ENCODE measurements around the gene RARB. TPM values are rescaled to one million over a fixed set of nuclear protein-coding genes. Genes with fewer than 3 reads are reported as not detected.

The RARB gene
- total RNA-seq, 2 donors from 2014 or later: 8.9 TPM

DNA sequence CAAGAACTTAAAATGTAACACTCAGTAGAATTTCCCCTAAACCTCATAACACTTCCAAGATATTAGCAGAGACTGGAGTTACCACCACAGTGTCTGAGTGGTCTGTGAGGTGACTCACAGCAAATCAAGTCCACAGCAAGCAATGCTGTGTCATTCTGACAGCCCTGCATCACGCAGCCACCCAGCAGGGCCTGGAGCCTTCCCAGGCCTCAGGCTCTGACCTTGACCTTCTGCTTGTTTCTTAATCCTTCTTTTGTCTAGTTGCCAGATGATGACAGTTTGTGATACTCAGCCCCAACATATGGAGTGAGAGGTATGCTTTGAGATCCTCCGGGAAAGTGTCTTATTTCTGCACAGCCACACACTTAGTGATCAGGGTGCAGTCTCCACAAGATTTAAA lies 154.2 kb downstream of the RARB start:
- intact Hi-C loops (cut with DNase I): no loop called here
- DNase-seq (ENCODE audit: low spot score): no peak

- intact Hi-C loops (cut with DNase I): no loop called here
- no peak for DNase-seq (ENCODE audit: low spot score)
Measured at GRCh38 chr3:25583343-25583742, 155.3 kb downstream of the RARB start.

DNA sequence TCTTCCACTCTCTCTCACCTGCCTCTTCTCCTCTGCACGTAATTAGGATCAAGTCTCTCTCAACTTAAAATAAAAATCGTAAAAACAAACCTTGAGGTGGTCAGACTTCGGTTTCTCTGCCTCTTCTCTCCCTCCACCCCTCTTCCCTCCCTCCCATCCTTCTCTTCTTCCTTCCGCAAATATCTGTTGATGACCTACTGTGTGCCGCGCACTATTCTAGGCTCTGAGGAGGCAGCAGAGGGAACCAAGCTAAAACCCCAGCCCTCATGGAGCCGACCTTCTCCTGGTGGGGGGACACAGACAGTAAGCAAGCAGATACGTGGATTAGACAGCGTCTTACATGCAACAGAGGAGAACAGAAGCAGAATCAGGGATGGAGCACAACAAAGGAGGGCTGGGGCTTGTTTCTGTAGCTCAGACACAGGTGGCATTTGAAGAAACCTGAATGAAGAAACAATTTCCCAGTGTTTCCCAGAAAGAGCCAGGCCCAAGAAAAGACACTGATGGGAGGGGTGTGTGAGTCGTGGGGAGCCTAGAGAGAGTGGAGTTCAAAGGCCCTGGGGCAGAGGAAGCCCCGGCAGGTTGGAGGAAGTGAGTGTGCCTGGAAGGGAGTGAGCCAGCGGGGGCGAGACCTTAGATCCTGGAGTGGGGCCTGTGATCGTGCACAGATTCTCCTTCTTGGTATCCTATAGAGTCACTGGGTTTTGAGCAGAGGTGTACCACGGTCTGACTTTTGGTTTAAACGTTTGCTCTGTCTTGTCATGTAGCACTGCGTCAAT lies 156.1 kb downstream of the RARB start:
- intact Hi-C loops (cut with DNase I): no loop called here
- no peak for DNase-seq (ENCODE audit: low spot score)

DNA sequence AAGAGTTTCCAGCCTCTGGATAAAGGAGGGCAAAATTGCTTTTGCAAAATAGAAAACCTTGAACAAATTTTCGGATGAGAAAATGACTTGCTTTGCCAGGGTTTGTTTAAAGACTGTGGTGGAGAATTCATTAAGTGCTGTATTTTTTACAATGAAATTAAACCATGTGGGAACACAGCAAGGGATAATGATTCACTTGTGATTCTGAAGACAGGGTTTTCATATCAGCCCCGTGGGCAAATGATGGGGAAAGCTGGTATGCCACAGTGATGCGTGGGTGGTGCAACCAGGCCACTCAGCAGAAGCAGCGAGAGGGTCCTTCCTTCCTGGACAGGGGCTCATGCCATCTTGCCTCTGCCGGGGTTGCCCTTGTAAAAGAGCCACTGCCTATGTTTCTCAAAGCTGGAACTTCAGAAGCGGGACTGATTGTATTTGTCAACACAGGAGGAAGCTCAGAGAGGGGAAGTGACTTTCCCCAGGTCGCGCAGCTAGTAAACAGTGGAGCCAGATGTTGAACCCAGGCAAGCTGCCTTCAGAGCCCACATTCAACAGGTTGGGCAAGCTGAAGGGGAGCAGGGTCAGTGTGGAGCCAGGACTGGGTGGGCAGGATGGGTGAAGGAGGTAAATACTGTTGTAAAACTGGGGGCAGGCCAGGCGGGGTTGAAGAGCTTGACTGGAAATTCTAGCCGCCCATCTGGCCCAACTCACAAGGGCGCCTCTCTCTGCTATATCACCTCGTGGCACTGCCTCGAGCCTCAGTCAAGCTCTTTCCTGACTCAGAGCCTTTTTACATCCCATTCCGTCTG lies 157.5 kb downstream of the RARB start:
- no peak for DNase-seq (ENCODE audit: low spot score)
- intact Hi-C loops (cut with DNase I): no loop called here

DNA sequence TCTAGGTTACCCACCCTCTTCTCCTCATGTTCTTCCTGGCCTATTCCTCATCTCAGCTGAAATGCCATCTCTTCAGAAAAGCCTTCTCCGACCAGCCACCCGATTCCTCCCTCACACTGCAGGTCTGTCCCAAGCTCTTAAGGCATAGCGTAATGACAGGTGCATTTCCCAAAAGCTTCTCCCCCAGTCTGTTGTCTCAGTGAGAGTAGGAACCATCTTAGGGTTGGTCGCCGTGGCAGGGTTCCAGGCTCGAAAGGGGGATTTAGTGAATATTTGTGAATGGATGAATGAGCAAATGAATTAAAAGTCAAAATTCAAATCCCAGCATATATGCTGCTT lies 158.1 kb downstream of the RARB start:
- intact Hi-C loops (cut with DNase I): no loop called here
- DNase-seq (ENCODE audit: low spot score): no peak

GRCh38 chr3:25586553-25586952 lies 158.5 kb downstream of the RARB start:
- intact Hi-C loops (cut with DNase I): no loop called here
- no peak for DNase-seq (ENCODE audit: low spot score)

- intact Hi-C loops (cut with DNase I): no loop called here
Measured at GRCh38 chr3:25587094-25587493, 159.0 kb downstream of the RARB start.

DNA sequence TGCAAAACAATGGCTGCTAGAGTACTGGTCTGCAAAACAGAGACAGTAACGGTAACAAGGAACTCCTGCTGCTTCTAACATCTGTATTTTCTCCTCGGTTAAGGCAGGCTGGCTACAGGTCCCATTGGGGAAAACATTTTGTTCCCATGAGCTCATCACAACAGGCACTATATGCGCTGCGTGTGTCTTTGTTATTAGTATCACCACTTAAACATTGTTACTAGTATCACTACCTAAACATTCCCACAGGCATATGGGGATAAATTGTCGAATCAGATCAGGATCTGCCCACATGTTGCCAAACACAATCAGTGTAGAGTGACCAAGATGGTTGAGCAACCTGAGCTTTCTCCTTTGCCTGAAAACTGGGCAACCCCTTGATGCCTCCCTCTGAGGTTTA lies 159.5 kb downstream of the RARB start:
- DNase-seq (ENCODE audit: low spot score): no peak
- intact Hi-C loops (cut with DNase I): no loop called here

More at GRCh38 chr3:25587094-25587493, 159.0 kb downstream of the RARB start:
- DNase-seq (ENCODE audit: low spot score): no peak

- intact Hi-C loops (cut with DNase I): no loop called here
- no peak for DNase-seq (ENCODE audit: low spot score)
Measured at GRCh38 chr3:25587975-25588374, 159.9 kb downstream of the RARB start.

DNA sequence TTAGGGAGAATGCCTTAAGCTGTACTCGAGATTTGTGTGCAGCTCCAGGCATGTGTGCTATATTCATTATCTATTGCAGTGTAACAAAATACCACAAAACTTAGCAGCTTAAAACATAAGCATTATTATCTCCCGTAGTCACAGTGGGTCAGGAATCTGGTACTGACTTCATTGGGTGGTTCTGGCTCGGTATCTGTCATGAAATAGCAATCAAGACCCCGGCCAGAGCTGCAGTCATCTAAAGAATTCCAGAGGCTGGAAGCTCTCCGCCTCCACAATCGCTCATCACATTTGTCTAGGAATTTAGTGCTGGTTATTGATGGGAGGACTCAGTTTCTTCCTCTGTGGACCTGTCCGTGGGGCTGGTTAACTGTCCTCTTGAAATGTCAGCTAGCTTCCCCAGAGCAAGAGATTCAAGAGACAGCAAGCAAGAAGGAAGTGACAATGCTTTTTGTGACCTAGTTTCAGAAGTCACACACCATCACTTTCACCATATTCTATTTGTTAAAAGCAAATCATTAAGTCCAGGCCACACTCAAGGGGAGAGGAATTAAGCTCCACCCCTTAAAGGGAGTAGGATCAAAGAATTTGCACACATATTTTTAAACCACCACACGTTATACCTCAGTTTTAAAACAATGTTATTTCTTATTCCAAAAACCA lies 160.5 kb downstream of the RARB start:
- intact Hi-C loops (cut with DNase I): no loop called here
- DNase-seq (ENCODE audit: low spot score): no peak

GRCh38 chr3:25589104-25589782 lies 161.2 kb downstream of the RARB start:
- DNase-seq (ENCODE audit: low spot score): no peak
- intact Hi-C loops (cut with DNase I): no loop called here

- intact Hi-C loops (cut with DNase I): loop anchor here in 1 of 2 donors (5.0 to 10.0 kb wide), 3 partner anchors 125 to 568 kb away; no protein-coding TSS in a partner anchor
- no peak for DNase-seq (ENCODE audit: low spot score)
Measured at GRCh38 chr3:25589783-25590258, 161.8 kb downstream of the RARB start.

DNA sequence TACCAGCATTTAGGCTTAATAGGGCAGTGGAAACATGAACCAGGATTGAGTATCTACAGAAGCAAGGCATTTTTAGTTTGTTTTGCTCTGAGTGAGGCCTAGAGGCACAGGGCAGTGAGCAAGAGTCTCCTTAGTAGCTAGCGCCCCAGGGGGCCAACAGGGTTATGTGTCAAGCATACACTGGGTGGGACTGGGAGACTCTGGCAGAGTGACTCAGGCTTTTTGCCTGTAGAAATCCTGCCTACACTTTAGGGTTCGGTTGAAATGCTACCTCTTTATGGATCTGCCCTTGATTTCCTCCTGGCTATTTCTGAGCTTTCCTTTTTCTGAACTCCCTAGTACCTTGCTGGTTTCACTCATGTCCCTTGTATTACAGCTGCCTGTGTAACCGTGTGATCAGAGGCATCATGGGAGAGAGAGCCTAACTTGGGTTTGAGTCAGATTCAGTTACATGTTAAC lies 164.5 kb downstream of the RARB start:
- DNase-seq (ENCODE audit: low spot score): peak; percentile 90
- intact Hi-C loops (cut with DNase I): loop anchor here in 1 of 2 donors (5.0 to 10.0 kb wide), 3 partner anchors 128 to 570 kb away; no protein-coding TSS in a partner anchor

- intact Hi-C loops (cut with DNase I): loop anchor here in 1 of 2 donors (5.0 to 10.0 kb wide), 3 partner anchors 128 to 571 kb away; no protein-coding TSS in a partner anchor
- DNase-seq (ENCODE audit: low spot score): no peak
Measured at GRCh38 chr3:25593001-25593400, 164.9 kb downstream of the RARB start.

- no peak for DNase-seq (ENCODE audit: low spot score)
- intact Hi-C loops (cut with DNase I): loop anchor here in 1 of 2 donors (5.0 to 10.0 kb wide), 3 partner anchors 129 to 572 kb away; no protein-coding TSS in a partner anchor
Measured at GRCh38 chr3:25594007-25594502, 166.0 kb downstream of the RARB start.

DNA sequence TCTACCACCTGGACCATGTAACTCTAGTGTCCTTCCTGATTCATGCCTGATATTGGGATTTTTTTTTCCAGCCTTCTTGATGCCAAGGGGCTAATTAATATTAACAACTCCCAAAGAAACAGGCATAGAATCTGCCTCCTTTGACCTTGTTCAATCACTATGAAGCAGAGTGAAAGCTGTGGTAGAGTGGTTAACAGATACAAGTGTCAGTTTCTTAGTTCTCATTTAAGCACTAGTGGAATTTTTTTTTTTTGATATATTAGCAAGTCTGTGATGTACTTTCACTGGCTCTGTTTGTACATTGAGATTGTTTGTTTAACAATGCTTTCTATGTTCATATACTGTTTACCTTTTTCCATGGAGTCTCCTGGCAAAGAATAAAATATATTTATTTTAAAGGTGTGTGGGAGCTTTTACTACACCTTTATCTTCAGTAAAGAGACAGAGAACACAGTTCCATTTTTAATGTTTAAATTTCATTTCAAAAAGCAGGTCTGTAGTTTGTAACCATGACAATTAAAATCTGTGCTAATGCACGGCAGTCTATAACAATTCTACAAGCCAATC lies 169.6 kb downstream of the RARB start:
- intact Hi-C loops (cut with DNase I): loop anchor here in 1 of 2 donors (10.0 kb wide), 2 partner anchors 133 to 443 kb away; no protein-coding TSS in a partner anchor
- DNase-seq (ENCODE audit: low spot score): no peak

DNA sequence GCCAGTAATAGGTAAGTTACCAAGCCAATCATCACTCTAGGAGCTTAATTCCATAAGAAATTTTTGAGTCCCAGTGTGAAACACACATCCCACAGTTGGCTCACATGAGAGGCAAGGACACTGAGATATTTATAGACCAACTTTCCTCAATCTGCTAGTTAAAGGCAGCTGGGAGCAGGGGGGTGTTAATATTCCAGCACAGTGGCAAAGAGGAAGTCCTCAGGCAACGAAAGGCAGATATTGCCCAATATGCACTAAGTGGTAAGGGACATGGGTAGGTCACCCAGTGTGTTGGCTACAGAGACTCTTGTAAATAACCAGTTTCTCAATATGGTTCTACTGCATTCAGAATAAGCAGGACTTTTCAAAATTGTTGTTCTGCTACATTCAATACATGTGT lies 175.6 kb downstream of the RARB start:
- no peak for DNase-seq (ENCODE audit: low spot score)
- intact Hi-C loops (cut with DNase I): no loop called here

DNA sequence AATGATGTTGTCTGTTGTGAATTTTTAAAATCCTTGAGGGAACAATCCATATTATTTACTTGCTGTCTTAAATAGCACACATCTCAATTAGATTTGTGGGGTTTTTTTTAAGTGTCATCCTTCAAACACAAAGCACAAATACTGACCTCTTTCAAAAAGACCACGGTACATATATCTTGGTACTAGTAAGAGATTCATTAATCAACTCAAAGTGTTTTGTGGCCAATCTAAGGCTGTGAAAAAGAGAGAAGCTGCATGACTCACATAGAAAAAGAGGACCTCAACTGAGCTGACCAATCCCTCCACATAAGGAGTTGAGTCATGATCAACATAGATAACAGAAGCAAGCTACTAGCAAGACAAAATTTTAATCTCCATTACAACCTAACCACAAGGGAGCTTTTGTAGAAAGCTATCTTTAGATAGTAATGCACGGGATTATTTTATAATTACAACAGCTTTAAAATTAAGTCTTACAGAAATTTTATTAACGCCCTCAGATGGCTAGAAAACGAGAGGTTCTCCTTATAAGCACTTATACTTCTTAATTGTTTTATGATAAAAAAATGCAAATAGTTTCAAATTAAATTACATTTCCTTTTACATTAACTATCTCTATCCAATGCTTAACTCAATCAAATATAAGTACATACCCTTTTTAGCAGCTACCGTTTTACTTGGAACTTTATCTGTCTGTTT lies 176.2 kb downstream of the RARB start:
- no peak for DNase-seq (ENCODE audit: low spot score)
- intact Hi-C loops (cut with DNase I): no loop called here

All from posterior vena cava (tissue), 2 donors.